Measurements from ENCODE around the gene CEP70.

CEP70 gene

DNA sequence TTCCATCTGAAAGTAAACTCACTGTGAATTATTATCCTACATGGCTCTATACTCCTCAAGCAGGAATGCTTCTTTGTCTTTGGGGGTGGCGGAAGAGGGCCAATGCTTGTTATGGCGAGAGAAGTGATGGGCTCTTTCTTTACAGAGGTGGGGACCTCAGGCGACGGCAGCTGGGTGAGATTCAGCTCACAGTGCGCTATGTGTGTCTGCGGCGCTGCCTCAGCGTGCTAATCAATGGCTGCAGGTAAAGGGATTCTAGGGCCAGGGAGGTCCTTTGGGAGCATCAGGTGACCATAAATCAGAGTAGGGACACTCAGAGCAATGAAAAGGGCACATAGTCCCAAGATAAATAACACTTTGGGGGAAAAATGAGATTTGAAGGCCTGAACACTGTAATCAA lies 120.7 kb downstream of the CEP70 start:
- TF ChIP-seq, protein P1, sequence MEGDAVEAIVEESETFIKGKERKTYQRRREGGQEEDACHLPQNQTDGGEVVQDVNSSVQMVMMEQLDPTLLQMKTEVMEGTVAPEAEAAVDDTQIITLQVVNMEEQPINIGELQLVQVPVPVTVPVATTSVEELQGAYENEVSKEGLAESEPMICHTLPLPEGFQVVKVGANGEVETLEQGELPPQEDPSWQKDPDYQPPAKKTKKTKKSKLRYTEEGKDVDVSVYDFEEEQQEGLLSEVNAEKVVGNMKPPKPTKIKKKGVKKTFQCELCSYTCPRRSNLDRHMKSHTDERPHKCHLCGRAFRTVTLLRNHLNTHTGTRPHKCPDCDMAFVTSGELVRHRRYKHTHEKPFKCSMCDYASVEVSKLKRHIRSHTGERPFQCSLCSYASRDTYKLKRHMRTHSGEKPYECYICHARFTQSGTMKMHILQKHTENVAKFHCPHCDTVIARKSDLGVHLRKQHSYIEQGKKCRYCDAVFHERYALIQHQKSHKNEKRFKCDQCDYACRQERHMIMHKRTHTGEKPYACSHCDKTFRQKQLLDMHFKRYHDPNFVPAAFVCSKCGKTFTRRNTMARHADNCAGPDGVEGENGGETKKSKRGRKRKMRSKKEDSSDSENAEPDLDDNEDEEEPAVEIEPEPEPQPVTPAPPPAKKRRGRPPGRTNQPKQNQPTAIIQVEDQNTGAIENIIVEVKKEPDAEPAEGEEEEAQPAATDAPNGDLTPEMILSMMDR (IDR thresholded peaks at IDR 0.05; ENCODE audit: low read depth, low read length), result no peak
- no peak for TF ChIP-seq MYC (IDR thresholded peaks at IDR 0.05; ENCODE audit: low read depth, low read length)
- TF ChIP-seq POLR2A (IDR thresholded peaks at IDR 0.05; ENCODE audit: extremely low read depth, insufficient read length), result no peak
- no peak for TF ChIP-seq MAX (IDR thresholded peaks at IDR 0.05; ENCODE audit: low read depth, low read length)
- H3K4me3 ChIP-seq (ENCODE audit: low read depth, low read length), result no peak overlapping the region
- no peak for DNase-seq (ENCODE audit: low read depth)

DNA sequence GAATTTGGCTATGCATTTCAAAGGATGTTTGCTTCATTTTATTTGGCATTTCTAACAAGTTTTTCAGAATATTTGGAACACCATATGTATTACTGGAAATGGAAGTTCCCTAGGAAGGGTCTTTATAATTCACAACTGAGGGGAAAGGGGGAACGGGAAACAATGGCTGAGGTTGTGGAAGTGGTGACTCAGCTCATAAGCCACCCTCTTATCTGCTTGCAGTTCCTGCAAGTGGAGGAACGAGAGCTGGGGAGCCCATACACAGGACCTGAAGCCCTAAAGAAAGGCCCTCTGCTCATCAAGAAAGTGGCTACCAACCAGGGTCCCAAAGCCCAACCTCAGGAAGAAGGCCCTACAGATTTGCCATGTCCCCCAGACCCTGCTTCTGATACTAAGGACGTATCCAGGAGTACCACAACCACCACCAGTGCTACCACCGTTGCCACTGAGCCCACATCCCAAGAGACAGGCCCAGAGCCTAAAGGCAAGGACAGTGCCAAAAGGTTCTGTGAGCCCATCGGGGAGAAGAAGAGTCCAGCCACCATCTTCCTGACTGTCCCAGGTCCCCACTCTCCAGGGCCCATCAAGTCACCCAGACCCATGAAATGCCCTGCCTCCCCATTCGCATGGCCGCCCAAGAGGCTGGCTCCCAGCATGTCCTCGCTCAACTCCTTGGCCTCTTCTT lies 121.8 kb downstream of the CEP70 start:
- TF ChIP-seq, protein P1 (IDR thresholded peaks at IDR 0.05; ENCODE audit: low read depth, low read length), result no peak
- TF ChIP-seq POLR2A (IDR thresholded peaks at IDR 0.05; ENCODE audit: extremely low read depth, insufficient read length), result no peak
- TF ChIP-seq MAX (IDR thresholded peaks at IDR 0.05; ENCODE audit: low read depth, low read length), result no peak
- no peak for TF ChIP-seq MYC (IDR thresholded peaks at IDR 0.05; ENCODE audit: low read depth, low read length)
- DNase-seq (ENCODE audit: low read depth), result no peak
- H3K4me3 ChIP-seq (ENCODE audit: low read depth, low read length), result no peak overlapping the region

DNA sequence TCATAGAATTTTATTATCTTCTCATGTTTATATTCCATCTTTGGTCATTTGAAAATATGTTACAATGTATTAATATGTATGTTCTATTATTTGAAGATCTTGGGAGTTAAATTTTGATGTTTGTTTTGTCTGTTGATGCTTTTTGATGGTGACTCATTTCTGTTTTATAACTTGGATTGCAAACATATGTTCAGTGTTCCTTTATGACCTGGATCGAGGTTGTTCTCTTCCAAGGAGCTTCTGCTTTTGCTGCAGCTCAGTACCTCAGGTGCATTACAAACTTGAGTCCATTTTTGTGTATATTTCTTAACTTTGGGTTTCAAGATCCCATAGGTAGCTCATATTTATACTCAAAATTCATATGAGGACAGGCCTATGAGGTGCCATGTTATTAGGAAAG lies 122.6 kb downstream of the CEP70 start:
- no peak overlapping the region for H3K4me3 ChIP-seq (ENCODE audit: low read depth, low read length)
- TF ChIP-seq, protein P1 (IDR thresholded peaks at IDR 0.05; ENCODE audit: low read depth, low read length), result no peak
- no peak for TF ChIP-seq MAX (IDR thresholded peaks at IDR 0.05; ENCODE audit: low read depth, low read length)
- no peak for TF ChIP-seq POLR2A (IDR thresholded peaks at IDR 0.05; ENCODE audit: extremely low read depth, insufficient read length)
- no peak for DNase-seq (ENCODE audit: low read depth)

- no peak for DNase-seq (ENCODE audit: low read depth)
Observed at GRCh38 chr3:138470687-138471086, 123.4 kb downstream of the CEP70 start.

GRCh38 chr3:138469874-138470273 lies 124.2 kb downstream of the CEP70 start:
- DNase-seq (ENCODE audit: low read depth), result no peak
- H3K4me3 ChIP-seq (ENCODE audit: low read depth, low read length), result no peak overlapping the region
- TF ChIP-seq POLR2A (IDR thresholded peaks at IDR 0.05; ENCODE audit: extremely low read depth, insufficient read length) (no peak), MYC (IDR thresholded peaks at IDR 0.05; ENCODE audit: low read depth, low read length) (no peak), MAX (IDR thresholded peaks at IDR 0.05; ENCODE audit: low read depth, low read length) (no peak)
- TF ChIP-seq, protein P1 (IDR thresholded peaks at IDR 0.05; ENCODE audit: low read depth, low read length), result no peak

More at GRCh38 chr3:138470687-138471086, 123.4 kb downstream of the CEP70 start:
- H3K4me3 ChIP-seq (ENCODE audit: low read depth, low read length), result no peak overlapping the region
- TF ChIP-seq POLR2A (IDR thresholded peaks at IDR 0.05; ENCODE audit: extremely low read depth, insufficient read length) (no peak), MYC (IDR thresholded peaks at IDR 0.05; ENCODE audit: low read depth, low read length) (no peak)

DNA sequence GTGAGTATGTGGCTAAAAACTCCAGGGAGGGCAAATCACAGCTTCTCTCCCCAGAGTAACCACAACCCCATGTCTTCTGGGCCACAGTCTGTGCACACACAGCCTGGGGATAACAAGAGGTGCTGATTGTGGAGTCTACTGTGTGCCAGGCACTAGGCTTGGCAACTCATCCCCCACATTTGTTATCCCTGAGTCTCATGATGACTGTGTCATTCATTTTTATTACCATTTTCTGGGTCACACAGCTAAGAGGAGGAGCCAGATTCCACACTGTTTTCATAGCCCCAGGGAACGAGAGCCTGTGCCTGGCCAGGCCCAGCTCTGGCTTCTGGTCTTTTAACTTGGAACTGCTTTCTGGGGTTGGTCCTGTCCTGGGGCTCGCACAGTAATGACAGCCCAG lies 125.2 kb downstream of the CEP70 start:
- DNase-seq (ENCODE audit: low read depth), result no peak
- TF ChIP-seq, protein P1 (IDR thresholded peaks at IDR 0.05; ENCODE audit: low read depth, low read length), result no peak
- TF ChIP-seq MAX (IDR thresholded peaks at IDR 0.05; ENCODE audit: low read depth, low read length) (no peak), MYC (IDR thresholded peaks at IDR 0.05; ENCODE audit: low read depth, low read length) (no peak), POLR2A (IDR thresholded peaks at IDR 0.05; ENCODE audit: extremely low read depth, insufficient read length) (no peak)
- H3K4me3 ChIP-seq (ENCODE audit: low read depth, low read length), result no peak overlapping the region
